ENCODE results near the gene FSD2.

GRCh38 chr15:82847703-82848102 is 41.8 kb upstream of the FSD2 start:
- TF ChIP-seq CTCF (IDR thresholded peaks at IDR 0.05; ENCODE audit: low read length) (no peak), EZH2 (optimal IDR thresholded peaks at IDR 0.05; ENCODE audit: low read depth, low read length) (no peak), EZH2phosphoT487 (IDR thresholded peaks at IDR 0.05; ENCODE audit: low read length) (no peak)
